ENCODE results near the gene ZNF143. TPM values are rescaled to one million over a fixed set of nuclear protein-coding genes. Genes with fewer than 3 reads are reported as not detected.

ZNF143 gene
- total and polyA plus RNA-seq, 2 of the 13 experiments (the other 11 are each of a cell fraction or from before 2014, with no cell fraction given), result 22.4 to 35.6 TPM

- peak in 1 of 2 experiments; percentile 73; a peak in 2 of 4 replicates for TF ChIP-seq REST (IDR thresholded peaks at IDR 0.05; ENCODE audit: borderline replicate concordance in 1 of 2, low read depth in 1 of 2, low read length in 2 of 2)
- no peak for TF ChIP-seq MXD4 (CRISPR knock-in tag; IDR thresholded peaks at IDR 0.05)
- TF ChIP-seq ZNF20 (CRISPR knock-in tag; IDR thresholded peaks at IDR 0.05), result no peak
- no peak for TF ChIP-seq PLRG1 (conservative IDR thresholded peaks at IDR 0.05)
- TF ChIP-seq ZNF256 (CRISPR knock-in tag; conservative IDR thresholded peaks at IDR 0.05), result no peak
- TF ChIP-seq ZMAT3 (CRISPR knock-in tag; conservative IDR thresholded peaks at IDR 0.05), result no peak
- no peak for TF ChIP-seq ZNF747 (CRISPR knock-in tag; IDR thresholded peaks at IDR 0.05; ENCODE audit: borderline replicate concordance)
- TF ChIP-seq SMAD1 (CRISPR knock-in tag; IDR thresholded peaks at IDR 0.05; ENCODE audit: borderline replicate concordance, low read depth), result no peak
- TF ChIP-seq ZNF329 (CRISPR knock-in tag; IDR thresholded peaks at IDR 0.05; ENCODE audit: low read depth), result no peak
- peak; percentile 71; the same call in 1 of the 2 replicates for TF ChIP-seq ZNF670 (CRISPR knock-in tag; IDR thresholded peaks at IDR 0.05; ENCODE audit: borderline replicate concordance)
- no peak for TF ChIP-seq ZNF510 (CRISPR knock-in tag; IDR thresholded peaks at IDR 0.05; ENCODE audit: low read depth)
- no peak for TF ChIP-seq FIP1L1 (IDR thresholded peaks at IDR 0.05; ENCODE audit: borderline replicate concordance, insufficient read depth, low read depth, low read length)
- TF ChIP-seq HCFC1 (IDR thresholded peaks at IDR 0.05; ENCODE audit: low read depth, low read length), result no peak
- TF ChIP-seq LRRFIP1 (CRISPR knock-in tag; conservative IDR thresholded peaks at IDR 0.05), result no peak
- peak; percentile 86 for TF ChIP-seq ERF (CRISPR knock-in tag; IDR thresholded peaks at IDR 0.05)
- TF ChIP-seq HBP1 (CRISPR knock-in tag; IDR thresholded peaks at IDR 0.05; ENCODE audit: low read depth), result peak; percentile 78; the same call in 1 of the 2 replicates
- TF ChIP-seq TCF7 (IDR thresholded peaks at IDR 0.05; ENCODE audit: low read depth), result peak; percentile 55
- peak; percentile 52; the same call in 1 of the 2 replicates for TF ChIP-seq ZNF121 (CRISPR knock-in tag; IDR thresholded peaks at IDR 0.05)
- TF ChIP-seq ZEB1 (IDR thresholded peaks at IDR 0.05; ENCODE audit: insufficient replicate concordance, low read depth), result peak; percentile 86
- no peak for TF ChIP-seq ZNF850 (CRISPR knock-in tag; conservative IDR thresholded peaks at IDR 0.05)
- no peak for TF ChIP-seq FLYWCH1 (CRISPR knock-in tag; IDR thresholded peaks at IDR 0.05)
- peak; percentile 89; the same call in 1 of the 2 replicates for TF ChIP-seq FOXK1 (CRISPR knock-in tag; IDR thresholded peaks at IDR 0.05; ENCODE audit: borderline replicate concordance, low read depth)
Measured at GRCh38 chr11:9568854-9569587, 108.2 kb downstream of the ZNF143 start (continued).
